Activated CD4-positive, alpha-beta memory T cell treated with anti-CD3 and anti-CD28 coated beads, Interleukin-2, amount 10 ng/mL, durations not matched to agents 7 days and 5 days (primary cell): ENCODE results near the gene SIGLEC9. TPM values are rescaled to one million over a fixed set of nuclear protein-coding genes. Genes with fewer than 3 reads are reported as not detected.

Experiments used
- CTCF ChIA-PET: fragments of 350-600 bp; sonication (Branson Sonifier 250); formaldehyde crosslinking; loops from one replicate; lab custom pipeline; 2021; ENCODE audit warnings: antibody characterized with exemption, inconsistent platforms; lab: Charles Lee
- POLR2A ChIA-PET: fragments of 350-600 bp; sonication (Branson Sonifier 250); formaldehyde crosslinking; loops from one replicate; lab custom pipeline; 2021; ENCODE audit warnings: antibody characterized with exemption; lab: Charles Lee
- DNase-seq: peaks from one replicate; pipeline ENCODE4 v3.0.0-alpha.2; 2020
- H3K27ac Mint-ChIP-seq: one replicate; pipeline ENCODE4 v1.8.0; 2021; ENCODE audit warnings: mild to moderate bottlenecking, mixed read lengths
- H3K27me3 Mint-ChIP-seq: one replicate; pipeline ENCODE4 v1.8.0; 2021; ENCODE audit warnings: mixed read lengths
- H3K36me3 Mint-ChIP-seq: one replicate; pipeline ENCODE4 v1.8.0; 2021; ENCODE audit warnings: low read depth, mixed read lengths
- H3K4me1 Mint-ChIP-seq: one replicate; pipeline ENCODE4 v1.8.0; 2021; ENCODE audit warnings: mixed read lengths
- H3K4me3 Mint-ChIP-seq: one replicate; pipeline ENCODE4 v1.8.0; 2021; ENCODE audit warnings: mild to moderate bottlenecking, mixed read lengths
- H3K9me3 Mint-ChIP-seq: one replicate; pipeline ENCODE4 v1.8.0; 2021; ENCODE audit warnings: mixed read lengths
- total RNA-seq, 2 experiments: library from RNA; stranded (reverse); gene quantifications; one replicate each; pipeline ENCODE4 v1.2.3, GENCODE V29; 2021

The SIGLEC9 gene
- total RNA-seq, result 1 to 10 TPM; 1.1 to 1.7 TPM

DNA sequence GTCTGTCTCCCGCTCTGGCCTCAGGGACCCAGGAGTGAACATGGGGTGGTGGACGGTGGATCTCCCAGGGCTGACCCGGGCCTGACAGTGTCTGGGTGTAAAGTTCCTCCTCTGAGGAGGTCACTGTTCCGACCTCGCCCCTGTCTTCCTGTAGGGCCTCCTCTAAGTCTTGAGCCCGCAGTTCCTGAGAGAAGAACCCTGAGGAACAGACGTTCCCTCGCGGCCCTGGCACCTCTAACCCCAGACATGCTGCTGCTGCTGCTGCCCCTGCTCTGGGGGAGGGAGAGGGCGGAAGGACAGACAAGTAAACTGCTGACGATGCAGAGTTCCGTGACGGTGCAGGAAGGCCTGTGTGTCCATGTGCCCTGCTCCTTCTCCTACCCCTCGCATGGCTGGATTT lies at the start of gene SIGLEC9:
SIGLEC9 (plus strand) TSS at position 178 of the 400 bp plus-strand sequence; CDS start at position 247, 69 bp downstream.
- H3K9me3 Mint-ChIP-seq, result no peaks in the 10 kb centered on the region
- no peak for DNase-seq
- CTCF ChIA-PET, result interaction anchor here (1.3 kb wide), 1 partner anchor 10 kb away, joined by 4 read pairs; no protein-coding TSS in a partner anchor
- H3K36me3 Mint-ChIP-seq, result peaks cover 3% of the 10 kb centered on the region
- peaks cover 73% of the 10 kb centered on the region for H3K4me1 Mint-ChIP-seq
- peaks cover 8% of the 10 kb centered on the region for H3K27me3 Mint-ChIP-seq
- POLR2A ChIA-PET, result interaction anchor here (1.0 kb wide), 1 partner anchor 10 kb away, joined by 4 read pairs; no protein-coding TSS in a partner anchor
- peak within 1 kb of the TSS; percentile 22 for H3K4me3 Mint-ChIP-seq
- peak within 1 kb of the TSS; percentile 84 for H3K27ac Mint-ChIP-seq

DNA sequence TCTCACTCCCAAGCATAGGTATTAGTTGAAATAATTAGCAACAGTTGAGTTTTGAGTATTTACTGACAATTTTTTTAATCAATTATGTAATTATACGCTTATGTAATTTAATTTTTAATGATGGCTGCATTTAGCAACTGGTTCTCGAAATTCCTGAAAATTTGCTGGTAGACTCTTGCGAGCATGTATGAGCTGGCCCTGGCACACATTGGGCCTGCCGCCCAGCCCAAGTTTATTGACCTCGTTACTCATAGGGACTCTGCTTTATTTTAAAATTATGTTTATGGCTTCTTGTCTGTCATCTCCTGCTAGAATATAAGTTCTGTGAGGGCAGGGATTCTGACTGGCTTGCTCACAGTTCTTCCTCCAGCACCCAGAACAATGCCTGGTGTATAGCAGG lies 48.7 kb upstream of the SIGLEC9 start:
- Mint-ChIP-seq H3K4me1 (no peaks in the 10 kb centered on the region), H3K4me3 (no peak overlapping the region), H3K27me3 (peaks cover 8% of the 10 kb centered on the region), H3K9me3 (no peaks in the 10 kb centered on the region), H3K27ac (no peak overlapping the region), H3K36me3 (no peaks in the 10 kb centered on the region)
- CTCF ChIA-PET, result no interaction called here
- no peak for DNase-seq
- POLR2A ChIA-PET, result no interaction called here

DNA sequence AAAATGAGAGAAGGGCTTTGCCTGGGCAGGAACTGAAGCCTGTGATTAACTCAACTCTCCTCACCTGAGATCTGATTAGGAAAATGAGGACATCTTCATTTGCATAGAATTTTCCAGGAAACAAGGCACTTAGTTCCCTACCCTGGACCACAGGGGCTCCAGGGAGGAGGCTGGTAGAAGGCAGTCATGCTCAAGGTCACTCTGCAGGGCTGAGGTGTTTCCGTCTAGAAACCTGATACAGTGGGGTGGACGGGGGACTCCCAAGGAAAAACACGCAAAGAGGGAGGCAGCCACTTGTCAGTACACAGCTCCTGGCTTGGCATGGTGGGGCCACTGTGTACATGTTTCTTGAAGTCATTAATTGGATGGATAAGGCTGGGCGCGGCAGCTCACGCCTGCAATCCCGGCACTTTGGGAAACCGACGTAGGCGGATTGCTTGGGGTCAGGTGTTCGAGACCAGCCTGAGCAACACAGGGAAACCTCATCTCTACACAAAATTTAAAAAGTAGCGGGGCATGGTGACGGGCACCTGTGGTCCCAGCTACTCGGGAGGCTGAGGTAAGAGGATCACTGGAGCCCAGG lies 48.0 kb upstream of the SIGLEC9 start:
- no peak overlapping the region for H3K27ac Mint-ChIP-seq
- DNase-seq, result no peak
- no peak overlapping the region for H3K4me3 Mint-ChIP-seq
- ChIA-PET POLR2A (no interaction called here), CTCF (no interaction called here)
- H3K9me3 Mint-ChIP-seq, result no peaks in the 10 kb centered on the region
- no peaks in the 10 kb centered on the region for H3K36me3 Mint-ChIP-seq
- H3K4me1 Mint-ChIP-seq, result no peaks in the 10 kb centered on the region
- H3K27me3 Mint-ChIP-seq, result peaks cover 8% of the 10 kb centered on the region

DNA sequence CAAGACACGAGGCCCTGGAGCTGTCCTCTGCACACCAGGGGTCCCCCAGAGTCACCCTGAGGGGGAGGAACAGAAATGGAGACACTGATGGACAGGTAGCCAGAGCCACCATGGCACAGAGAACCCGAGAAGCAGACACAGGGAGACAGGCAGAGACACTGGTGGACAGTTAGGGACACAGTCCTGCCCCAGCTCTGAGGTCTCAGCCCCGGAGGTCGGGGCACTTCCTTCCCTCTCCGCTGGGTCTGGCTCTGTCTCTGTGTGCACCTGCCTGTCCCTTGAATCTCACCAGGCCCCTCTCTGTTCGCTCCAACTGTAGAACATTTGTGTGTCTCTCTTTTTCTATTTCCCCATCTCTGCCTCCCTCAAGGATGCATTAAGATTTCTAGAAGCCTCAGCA lies 46.6 kb upstream of the SIGLEC9 start:
- Mint-ChIP-seq H3K27ac (no peak overlapping the region), H3K9me3 (no peaks in the 10 kb centered on the region), H3K36me3 (no peaks in the 10 kb centered on the region), H3K27me3 (peaks cover 8% of the 10 kb centered on the region), H3K4me1 (no peaks in the 10 kb centered on the region), H3K4me3 (no peak overlapping the region)
- CTCF ChIA-PET, result no interaction called here
- POLR2A ChIA-PET, result no interaction called here
- DNase-seq, result no peak

DNA sequence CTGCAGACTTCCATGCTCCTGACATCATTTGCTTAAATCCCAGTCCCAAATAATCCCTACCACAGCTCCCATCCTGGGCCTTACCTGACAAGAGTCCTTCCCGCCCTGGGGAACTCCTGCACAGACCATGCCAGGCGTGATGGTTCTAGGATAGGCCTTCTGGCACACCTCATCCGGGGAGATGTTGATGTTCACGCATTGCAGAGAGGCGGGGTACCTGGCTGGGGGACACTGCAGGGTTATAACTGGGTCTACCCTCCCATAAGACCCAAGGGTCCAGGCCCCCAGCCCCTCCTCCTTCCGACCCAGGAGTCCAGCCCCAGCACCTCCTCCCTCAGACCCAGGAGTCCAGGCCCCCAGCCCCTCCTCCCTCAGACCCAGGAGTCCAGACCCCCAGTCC lies 46.0 kb upstream of the SIGLEC9 start:
- POLR2A ChIA-PET, result no interaction called here
- H3K4me3 Mint-ChIP-seq, result no peak overlapping the region

DNA sequence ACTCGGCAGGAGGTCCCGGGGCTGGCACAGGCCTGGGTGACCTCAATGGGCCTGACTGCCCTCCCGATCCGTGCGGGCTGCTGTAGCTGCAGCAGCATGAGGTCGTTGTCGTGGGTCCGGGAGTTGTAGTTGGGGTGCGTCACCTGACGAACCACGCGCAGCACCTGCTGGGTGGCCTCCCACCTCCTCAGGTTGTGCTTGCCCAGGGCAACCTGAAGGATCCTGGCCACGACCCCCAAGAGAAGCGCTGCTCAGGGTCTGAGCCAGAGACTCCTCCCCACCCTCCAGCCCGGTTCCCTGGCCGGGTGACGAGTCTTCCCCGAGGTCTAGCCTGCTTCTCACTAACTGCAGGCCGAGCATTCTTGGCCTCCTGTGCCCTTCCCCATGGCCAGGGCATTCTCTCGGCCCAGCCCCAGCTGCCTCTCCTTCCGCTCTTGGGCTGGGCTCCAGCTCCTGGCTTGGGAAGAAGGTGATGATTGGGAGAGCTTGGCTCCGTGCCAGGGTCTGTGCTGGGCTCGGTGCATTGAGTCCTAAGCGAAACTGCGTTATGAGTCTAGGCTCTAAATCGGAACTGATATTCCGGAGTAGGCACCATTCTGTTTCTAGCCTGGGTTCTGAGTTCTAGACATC lies 45.1 kb upstream of the SIGLEC9 start:
- POLR2A ChIA-PET, result no interaction called here
- Mint-ChIP-seq H3K4me1 (no peaks in the 10 kb centered on the region), H3K27me3 (peaks cover 3% of the 10 kb centered on the region), H3K36me3 (no peaks in the 10 kb centered on the region), H3K9me3 (no peaks in the 10 kb centered on the region), H3K4me3 (no peak overlapping the region), H3K27ac (no peak overlapping the region)
- CTCF ChIA-PET, result no interaction called here
- no peak for DNase-seq

More for the DNA sequence above, 46.0 kb upstream of the SIGLEC9 start:
- Mint-ChIP-seq H3K27ac (no peak overlapping the region), H3K27me3 (peaks cover 8% of the 10 kb centered on the region), H3K36me3 (no peaks in the 10 kb centered on the region), H3K9me3 (no peaks in the 10 kb centered on the region), H3K4me1 (no peaks in the 10 kb centered on the region)
- DNase-seq, result no peak
- CTCF ChIA-PET, result no interaction called here

DNA sequence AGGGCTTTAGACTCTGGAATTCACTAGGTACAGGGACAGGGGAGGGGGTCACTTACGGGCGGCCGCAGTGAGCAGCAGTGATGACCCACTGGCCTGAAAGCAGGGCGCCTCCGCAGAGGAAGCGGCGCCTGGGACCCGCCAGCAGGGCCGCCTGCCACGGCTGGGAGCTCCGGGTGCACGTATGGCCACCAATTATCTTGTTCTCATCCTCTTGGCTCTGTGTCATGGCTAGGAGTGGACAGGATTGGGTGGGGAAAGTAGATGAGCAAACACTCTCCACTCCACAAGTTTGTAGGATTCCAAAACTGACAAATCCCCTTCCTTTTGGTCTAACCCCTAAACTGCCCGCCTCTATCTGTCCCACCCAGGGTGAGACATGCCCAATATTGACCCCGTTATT lies 43.2 kb upstream of the SIGLEC9 start:
- Mint-ChIP-seq H3K27me3 (no peaks in the 10 kb centered on the region), H3K9me3 (no peaks in the 10 kb centered on the region), H3K4me3 (no peak overlapping the region), H3K4me1 (no peaks in the 10 kb centered on the region), H3K27ac (no peak overlapping the region), H3K36me3 (no peaks in the 10 kb centered on the region)
- ChIA-PET POLR2A (no interaction called here), CTCF (no interaction called here)
- no peak for DNase-seq

DNA sequence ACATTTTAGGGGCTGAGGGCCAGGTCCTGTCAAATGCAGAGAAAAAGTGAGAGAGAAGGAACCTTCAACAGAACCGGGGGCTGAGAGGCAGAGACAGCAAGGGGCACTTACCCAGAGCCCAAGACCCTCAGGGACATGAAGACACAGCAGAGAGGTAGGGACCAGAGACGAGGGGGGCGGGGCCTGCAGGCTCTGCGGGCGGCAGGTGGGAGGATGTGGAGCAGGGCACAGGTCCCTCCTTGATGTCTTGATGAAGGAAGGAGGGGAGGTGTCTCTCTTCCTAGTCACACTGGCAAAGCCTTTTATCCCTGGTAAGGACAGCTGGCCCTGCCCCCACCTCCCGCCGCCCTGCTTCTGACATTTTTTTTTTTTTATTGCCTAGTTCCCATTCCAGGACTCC lies 42.1 kb upstream of the SIGLEC9 start, which contains the start of gene KLK14:
KLK14 (minus strand) TSS at position 277 of the 400 bp plus-strand sequence; CDS start at position 4, 273 bp downstream.
- Mint-ChIP-seq H3K4me3 (no peak within 1 kb of the TSS), H3K36me3 (no peaks in the 10 kb centered on the region), H3K4me1 (no peaks in the 10 kb centered on the region), H3K27ac (no peak within 1 kb of the TSS), H3K9me3 (no peaks in the 10 kb centered on the region), H3K27me3 (no peaks in the 10 kb centered on the region)
- no peak for DNase-seq
- POLR2A ChIA-PET, result no interaction called here
- CTCF ChIA-PET, result no interaction called here

DNA sequence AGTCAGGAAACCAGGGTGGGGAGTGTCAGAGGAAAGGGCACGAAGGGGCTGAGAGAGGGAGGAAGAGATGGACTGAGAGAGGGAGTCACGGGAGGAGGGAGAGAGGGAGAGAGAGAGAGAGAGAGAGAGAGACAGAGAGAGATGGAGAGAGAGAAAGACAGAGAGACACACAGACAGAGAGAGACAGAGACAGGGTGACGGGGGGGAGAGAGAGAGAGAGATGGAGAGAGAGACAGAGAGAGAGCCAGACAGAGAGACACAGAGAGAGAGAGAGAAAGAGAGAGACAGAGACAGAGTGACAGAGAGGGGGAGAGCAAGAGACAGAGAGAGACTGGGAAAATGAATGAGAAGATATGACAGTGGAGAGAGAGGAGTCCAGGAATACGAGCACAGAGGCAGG lies 41.5 kb upstream of the SIGLEC9 start:
- no peak overlapping the region for H3K4me3 Mint-ChIP-seq
- H3K27ac Mint-ChIP-seq, result no peak overlapping the region
- H3K4me1 Mint-ChIP-seq, result no peaks in the 10 kb centered on the region
- ChIA-PET POLR2A (no interaction called here), CTCF (no interaction called here)
- H3K27me3 Mint-ChIP-seq, result no peaks in the 10 kb centered on the region
- no peak for DNase-seq
- H3K9me3 Mint-ChIP-seq, result no peaks in the 10 kb centered on the region
- no peaks in the 10 kb centered on the region for H3K36me3 Mint-ChIP-seq

DNA sequence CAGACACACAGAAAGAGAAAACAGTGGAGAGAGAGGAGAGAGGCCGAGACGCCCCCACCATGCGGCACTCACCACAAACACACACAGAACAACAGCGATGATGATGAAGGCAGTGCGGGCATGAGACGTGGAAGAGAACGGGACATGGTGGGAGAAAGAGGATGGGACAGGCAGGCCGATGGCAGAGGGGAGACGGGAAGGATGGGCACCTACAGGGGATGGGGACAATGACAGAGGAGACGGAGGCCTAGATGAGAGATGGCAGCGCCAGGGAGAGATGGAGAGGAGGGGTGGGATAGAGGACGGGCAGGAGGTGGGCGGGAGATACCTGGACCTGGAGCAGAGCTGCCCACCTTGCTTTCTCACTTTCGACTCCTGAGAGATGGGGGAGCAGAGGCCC lies 40.9 kb upstream of the SIGLEC9 start:
- ChIA-PET CTCF (no interaction called here), POLR2A (no interaction called here)
- H3K27me3 Mint-ChIP-seq, result no peaks in the 10 kb centered on the region
- no peaks in the 10 kb centered on the region for H3K36me3 Mint-ChIP-seq
- H3K9me3 Mint-ChIP-seq, result no peaks in the 10 kb centered on the region
- H3K4me1 Mint-ChIP-seq, result no peaks in the 10 kb centered on the region
- no peak for DNase-seq
- no peak overlapping the region for H3K4me3 Mint-ChIP-seq
- no peak overlapping the region for H3K27ac Mint-ChIP-seq

DNA sequence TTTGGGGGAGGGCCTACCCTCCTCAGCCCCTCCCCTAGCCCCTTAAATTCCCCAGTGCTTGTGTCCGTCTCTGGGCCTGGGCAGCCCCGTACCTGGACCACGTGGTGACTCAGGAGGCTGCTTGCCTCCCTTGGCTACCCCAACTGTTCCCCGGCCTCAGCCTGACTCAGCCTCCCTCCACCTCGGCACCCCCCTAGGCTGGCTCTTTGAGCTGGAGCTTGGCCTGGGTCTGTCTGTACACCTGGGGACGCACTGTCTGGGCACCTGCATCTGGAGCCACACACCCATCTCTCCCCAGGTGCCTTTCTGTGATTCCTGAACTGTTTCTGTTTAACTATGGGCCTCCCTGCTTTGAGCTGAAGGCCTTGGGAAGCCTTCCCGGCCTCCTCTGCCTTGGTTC lies 40.2 kb upstream of the SIGLEC9 start:
- Mint-ChIP-seq H3K4me3 (no peak overlapping the region), H3K9me3 (no peaks in the 10 kb centered on the region), H3K36me3 (no peaks in the 10 kb centered on the region), H3K27ac (no peak overlapping the region), H3K4me1 (no peaks in the 10 kb centered on the region), H3K27me3 (no peaks in the 10 kb centered on the region)
- CTCF ChIA-PET, result no interaction called here
- DNase-seq, result no peak
- POLR2A ChIA-PET, result no interaction called here

DNA sequence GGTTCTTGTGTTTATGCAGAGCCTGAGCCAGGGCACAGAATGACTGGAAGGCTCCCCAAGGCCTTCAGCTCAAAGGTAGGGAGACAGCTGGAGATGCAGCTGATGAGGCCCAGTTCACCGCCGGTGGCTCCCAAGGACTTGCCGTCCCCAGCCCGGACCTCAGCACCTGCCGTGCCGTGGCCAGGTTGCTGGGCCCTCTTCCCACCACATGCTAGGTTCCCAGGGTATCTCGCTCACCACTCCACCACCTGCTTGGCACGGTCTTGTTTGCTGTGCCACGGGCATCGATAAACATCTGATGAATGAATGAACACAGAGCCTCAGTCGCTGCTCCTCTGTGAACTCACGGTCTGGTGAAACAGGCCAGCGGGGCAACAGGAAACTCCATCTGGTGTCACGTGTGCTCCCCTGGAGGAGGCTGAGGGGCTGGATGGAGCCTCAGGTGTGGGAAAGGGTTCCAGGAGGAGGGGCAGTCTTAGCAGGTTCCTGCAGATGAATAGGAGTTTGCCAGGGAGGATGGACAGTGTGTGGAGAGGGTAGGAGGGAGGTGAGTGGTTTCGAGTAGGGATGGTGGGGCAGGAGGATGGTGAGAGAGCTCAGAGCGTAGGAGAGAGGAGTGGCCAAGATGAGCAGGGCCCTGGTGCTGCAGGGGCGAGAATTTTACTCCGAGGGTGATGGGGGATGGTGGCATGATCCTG lies 38.4 kb upstream of the SIGLEC9 start:
- Mint-ChIP-seq H3K36me3 (no peaks in the 10 kb centered on the region), H3K4me1 (no peaks in the 10 kb centered on the region), H3K27me3 (no peaks in the 10 kb centered on the region), H3K9me3 (no peaks in the 10 kb centered on the region), H3K4me3 (no peak overlapping the region), H3K27ac (no peak overlapping the region)
- POLR2A ChIA-PET, result no interaction called here
- CTCF ChIA-PET, result interaction anchor here (2.0 kb wide), 1 partner anchor 10 kb away, joined by 7 read pairs; no protein-coding TSS in a partner anchor
- no peak for DNase-seq

DNA sequence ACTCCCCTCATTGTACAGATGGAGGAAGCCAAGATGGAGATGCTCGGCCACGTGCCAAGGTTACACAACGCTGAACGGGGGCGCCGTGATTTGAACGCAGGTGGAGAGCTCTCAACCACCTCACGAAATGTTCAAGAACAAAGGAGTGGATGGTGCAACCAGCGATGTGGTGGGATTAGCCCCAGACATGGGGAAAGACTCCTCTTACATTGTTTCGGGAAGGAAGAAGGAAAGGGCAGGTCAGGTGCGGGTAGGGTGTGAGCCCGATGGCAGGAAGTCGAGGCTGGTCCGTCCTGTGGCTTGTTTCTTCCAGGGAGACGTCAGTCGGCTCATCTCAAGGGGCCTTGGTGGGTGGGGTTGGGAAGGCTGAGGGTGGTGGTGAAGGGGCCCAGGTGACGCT lies 34.9 kb upstream of the SIGLEC9 start:
- DNase-seq, result no peak
- ChIA-PET POLR2A (no interaction called here), CTCF (no interaction called here)
- H3K27ac Mint-ChIP-seq, result no peak overlapping the region
- no peaks in the 10 kb centered on the region for H3K36me3 Mint-ChIP-seq
- H3K4me1 Mint-ChIP-seq, result no peaks in the 10 kb centered on the region
- H3K4me3 Mint-ChIP-seq, result no peak overlapping the region
- no peaks in the 10 kb centered on the region for H3K9me3 Mint-ChIP-seq
- no peaks in the 10 kb centered on the region for H3K27me3 Mint-ChIP-seq
